Central memory CD4-positive, alpha-beta T cell (primary cell): ENCODE measurements around the gene UTP3.
A peak's percentile ranks its signal among the peaks of the same experiment; 100 is the strongest.
"Not testable (repeated sequence)": the region's sequence is repeated elsewhere in the genome, so short reads cannot be mapped to it uniquely, and the experiment has no call there.

Experiments
- DNase-seq: peaks from one replicate; pipeline ENCODE4 v3.0.0; 2022

Gene UTP3

DNA sequence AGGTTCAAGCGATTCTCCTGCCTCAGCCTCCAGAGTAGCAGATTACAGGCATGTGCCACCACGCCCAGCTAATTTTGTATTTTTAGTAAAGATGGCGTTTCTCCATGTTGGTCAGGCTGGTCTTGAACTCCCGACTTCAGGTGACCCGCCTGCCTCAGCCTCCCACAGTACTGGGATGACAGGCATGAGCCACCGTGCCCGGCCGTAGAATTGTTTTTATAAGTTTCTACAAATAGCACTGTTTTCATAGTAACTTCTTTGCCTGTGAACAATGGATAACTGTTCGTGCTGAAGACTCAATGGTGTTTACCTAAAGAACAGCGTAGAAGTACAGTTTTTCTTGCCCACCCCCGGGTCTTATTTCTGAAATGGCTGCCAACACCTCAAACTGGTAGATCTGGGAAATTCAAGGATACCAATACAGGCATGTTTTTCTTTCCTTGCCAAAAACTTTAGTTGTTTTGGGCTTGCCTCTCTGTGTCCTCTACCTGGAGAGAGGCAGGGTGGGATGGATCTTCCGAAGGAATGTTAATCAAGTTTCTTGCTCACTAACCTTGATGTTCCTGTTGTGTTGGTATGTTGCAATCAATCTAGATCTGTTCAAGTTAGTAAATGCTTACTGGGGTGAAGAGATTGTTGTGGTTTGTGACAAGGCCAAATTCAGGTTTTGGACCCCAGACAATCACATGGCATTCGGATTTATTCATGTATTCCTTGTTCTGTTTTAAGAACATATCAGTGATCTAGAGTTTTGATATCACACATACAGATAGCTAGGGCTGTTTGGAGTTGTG is 30.7 kb downstream of the UTP3 start:
- DNase-seq, result no peak

DNA sequence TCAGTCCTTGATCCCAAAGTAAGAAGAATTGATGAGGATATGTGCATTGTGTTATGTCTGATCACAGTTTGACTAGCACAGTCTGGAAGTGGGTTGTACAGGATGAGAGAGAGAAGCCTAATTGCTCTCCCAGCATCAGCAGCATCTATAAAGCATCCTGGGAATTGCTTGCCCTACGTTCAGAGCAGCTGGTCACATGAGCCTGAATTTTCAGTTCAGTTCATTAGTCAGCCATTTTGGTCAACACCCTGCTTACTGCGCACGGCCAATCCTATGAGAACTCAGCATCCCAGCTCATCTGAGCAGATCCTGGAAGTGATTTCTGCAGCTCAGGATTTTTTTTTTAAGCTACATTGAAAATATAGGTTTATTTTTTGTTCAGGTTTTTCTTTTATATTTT is 33.4 kb downstream of the UTP3 start, which contains the start of gene RUFY3:
Gene RUFY3 (plus strand): TSS at position 218 of the 400 bp plus-strand sequence. CDS start 610 bp downstream, outside the sequence.
- DNase-seq, result no peak

DNA sequence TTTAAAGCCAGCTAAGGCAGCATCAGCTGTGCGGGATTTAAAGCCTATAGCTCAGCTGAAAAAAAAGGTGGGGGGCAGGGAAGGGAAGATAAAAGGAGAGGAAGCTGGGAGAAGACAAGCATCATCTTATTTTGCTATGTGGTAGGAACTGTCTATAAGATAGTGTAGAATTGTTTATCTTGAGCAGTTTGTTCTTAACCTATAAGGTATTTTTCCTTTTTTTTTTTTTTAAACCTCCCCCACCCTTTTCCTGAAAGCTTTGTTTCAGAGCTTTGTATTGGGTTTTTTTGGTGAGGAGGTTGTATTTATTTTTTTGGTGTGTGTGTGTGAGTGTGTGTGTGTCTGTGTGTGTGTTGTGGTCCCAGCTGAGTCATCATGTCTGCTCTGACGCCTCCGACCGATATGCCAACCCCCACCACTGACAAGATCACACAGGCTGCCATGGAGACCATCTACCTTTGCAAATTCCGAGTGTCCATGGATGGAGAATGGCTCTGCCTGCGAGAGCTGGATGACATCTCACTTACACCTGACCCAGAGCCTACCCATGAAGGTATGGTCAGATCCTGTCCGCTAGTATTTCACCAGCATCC is 34.0 kb downstream of the UTP3 start:
- DNase-seq, result peak; percentile 45

DNA sequence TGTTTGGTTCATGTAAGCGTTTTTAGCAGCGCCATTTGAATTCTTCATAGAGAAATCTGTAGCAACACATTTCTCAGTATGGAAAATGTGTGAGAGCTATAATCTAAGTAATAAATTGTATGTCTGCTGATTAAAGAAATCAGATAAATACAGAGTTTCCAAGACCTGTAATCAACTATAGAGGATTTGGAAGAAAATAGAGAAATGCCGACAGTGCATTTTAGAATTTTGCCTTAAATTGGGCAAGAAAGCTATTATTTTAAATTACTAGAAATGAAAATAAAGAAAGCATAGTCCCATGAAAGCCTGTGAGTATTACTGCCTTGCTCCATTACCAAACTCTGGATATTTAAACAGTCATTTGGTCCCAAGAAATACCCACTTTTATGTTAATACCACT is 36.1 kb downstream of the UTP3 start:
- no peak for DNase-seq

GRCh38 chr4:70725633-70726032 is 37.3 kb downstream of the UTP3 start:
- DNase-seq, result no peak

DNA sequence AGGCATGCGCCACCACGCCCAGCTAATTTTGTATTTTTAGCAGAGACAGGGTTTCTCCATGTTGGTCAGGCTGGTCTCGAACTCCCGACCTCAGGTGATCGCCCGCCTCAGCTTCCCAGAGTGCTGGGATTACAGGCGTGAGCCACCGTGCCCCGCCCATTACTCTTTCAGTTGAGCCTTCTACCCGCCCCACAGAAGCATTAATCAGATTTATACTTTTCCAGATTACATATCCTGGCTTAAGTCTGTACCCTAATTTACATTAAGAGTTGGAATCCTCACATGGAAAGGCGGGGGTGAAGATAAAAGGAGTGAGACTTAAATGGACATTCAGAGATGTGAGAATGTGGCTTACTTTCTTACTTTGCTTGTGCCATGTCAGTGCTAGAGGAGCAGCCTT is 38.2 kb downstream of the UTP3 start:
- DNase-seq, result not testable (repeated sequence)

DNA sequence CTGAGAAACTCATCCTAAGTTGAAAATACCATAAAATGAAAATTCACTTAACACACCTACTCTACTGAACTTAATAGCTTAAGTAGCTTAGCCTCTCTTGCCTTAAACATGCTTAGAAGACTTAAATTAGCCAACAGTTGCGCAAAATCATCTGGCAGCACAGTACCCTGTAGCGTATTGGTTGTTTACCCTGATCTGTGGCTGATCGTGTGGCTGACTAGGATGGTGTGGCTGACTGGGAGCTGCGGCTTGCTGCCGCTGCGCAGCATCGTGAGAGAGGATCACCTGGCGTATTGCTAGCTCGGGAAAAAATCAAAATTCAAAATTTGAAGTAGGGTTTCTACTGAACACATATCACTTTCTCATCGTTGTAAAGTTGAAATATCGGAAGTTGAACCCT is 39.8 kb downstream of the UTP3 start:
- no peak for DNase-seq

- not testable (repeated sequence) for DNase-seq
Observed at GRCh38 chr4:70732878-70733277, 44.5 kb downstream of the UTP3 start.

- peak; percentile 70 for DNase-seq
Observed at GRCh38 chr4:70734168-70734954, 46.0 kb downstream of the UTP3 start.

DNA sequence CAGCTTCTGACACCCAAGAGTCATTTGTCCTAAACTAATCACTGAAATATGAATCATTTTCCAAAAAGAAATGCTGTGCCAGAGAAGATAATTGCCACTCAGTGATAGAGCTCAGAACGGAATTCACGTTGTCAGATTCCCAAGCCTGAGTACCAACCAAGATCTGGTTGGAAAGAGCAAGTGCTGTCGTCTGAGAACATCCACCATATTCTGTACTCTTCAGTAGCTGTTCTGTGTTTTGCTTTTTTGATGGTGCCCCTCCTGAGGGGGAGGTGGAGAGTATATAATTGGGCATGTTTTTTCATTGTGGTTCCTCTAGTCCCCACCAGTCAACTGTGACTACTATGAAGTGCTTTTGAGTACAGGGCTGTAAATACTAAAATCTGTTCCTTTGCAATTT is 46.6 kb downstream of the UTP3 start:
- DNase-seq, result no peak

DNA sequence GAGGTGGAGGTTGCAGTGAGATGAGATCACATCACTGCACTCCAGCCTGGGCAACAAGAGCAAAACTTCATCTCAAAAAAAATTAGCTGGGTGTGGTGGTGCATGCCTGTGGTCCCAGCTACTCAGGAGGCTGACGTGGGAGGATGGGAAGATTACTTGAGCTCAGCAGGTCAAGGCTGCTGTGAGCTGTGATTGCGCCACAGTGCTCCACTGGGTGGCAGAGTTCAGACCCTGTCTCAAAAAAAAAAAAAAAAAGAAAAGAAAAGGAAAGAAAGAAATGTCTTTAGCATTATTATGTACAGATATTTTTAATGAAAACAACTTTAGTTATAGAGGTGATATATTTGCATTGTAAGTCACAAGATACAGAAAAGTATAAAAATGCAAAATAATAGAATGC is 47.6 kb downstream of the UTP3 start:
- DNase-seq, result not testable (repeated sequence)

DNA sequence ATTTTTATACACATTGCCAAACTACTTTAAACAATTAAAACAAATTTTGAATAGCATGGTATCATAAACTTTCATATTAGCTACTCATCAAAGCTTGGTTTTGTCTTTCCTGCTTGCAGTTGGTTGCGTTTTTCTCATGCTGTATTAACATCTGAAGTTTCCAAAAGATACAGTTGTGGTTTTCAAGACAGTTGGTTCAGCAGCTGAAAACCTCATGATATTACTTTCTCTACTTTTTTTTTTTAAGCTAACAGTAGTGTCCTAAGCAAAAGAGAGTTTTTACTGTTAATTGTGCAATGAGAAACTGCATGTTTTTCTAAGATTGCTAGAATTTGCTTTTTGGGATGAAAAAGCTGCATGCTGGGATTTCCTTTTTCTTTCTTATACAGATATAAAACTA is 48.7 kb downstream of the UTP3 start:
- peak; percentile 28 for DNase-seq

- no peak for DNase-seq
Observed at GRCh38 chr4:70737409-70737808, 49.1 kb downstream of the UTP3 start.

DNA sequence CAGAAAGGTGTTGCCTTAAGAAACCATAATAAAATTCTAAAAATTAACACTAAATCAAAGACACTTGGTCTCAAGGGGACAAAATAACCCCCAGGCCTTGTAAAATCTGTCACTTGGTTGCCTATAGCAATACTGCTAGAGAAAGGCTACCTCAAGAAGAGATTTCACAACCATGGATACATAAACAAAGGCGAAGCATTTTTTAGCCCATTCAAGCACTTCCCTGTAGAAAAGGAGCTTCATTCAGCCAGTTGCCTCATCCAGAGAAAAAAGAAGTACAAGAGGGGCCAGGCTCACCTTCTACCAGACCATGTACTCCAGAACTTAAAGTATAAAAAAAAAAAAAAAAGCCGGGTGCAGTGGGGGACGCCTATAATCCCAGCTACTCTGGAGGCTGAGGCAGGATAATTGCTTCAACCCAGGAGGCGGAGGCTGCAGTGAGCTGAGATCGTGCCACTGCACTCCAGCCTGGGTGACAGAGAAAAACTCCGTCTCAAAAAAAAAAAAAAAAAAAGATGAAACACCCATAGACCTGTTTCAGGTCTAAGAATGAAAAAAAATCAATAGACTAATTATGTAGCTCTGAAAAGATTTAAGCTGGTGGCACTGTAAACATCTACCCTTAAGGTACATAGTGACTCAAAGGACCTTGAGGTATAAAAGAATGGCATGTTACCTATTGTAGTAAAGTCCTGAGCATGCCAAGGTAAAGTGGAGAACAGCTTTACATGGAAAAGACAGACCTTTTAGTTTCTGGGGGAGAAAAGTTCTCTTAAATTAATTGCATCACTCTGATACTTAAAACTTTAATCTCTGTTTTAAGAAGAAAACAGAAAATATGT is 51.4 kb downstream of the UTP3 start:
- no peak for DNase-seq
